ENCODE measurements around the gene ZDHHC22. TPM values are rescaled to one million over a fixed set of nuclear protein-coding genes. Genes with fewer than 3 reads are reported as not detected.

Gene ZDHHC22
- total RNA-seq, 2 experiments from 2014 or later = not detected

- peaks cover 8% of the 10 kb centered on the region for H3K4me1 ChIP-seq (ENCODE audit: insufficient read depth, low read length)
- no peak overlapping the region for H3K27ac Mint-ChIP-seq
- intact Hi-C loops (cut with DNase I, micrococcal nuclease) = no loop called here
- H3K27me3 Mint-ChIP-seq = peaks cover 48% of the 10 kb centered on the region
- DNase-seq (no peak), ATAC-seq (ENCODE audit: poor library complexity) (no peak)
- no peak overlapping the region for H3K27ac ChIP-seq (ENCODE audit: low read depth in 1 of 2, low read length in 2 of 2)
- H3K4me3 ChIP-seq (ENCODE audit: low read length) = no peak overlapping the region
- ChIA-PET POLR2A (no interaction called here), CTCF (no interaction called here)
- H3K4me3 Mint-ChIP-seq = no peak overlapping the region
- H3K4me1 Mint-ChIP-seq (ENCODE audit: low read depth) = peaks cover 3% of the 10 kb centered on the region
- no peak for TF ChIP-seq CTCF (IDR thresholded peaks at IDR 0.05)
- H3K36me3 ChIP-seq (ENCODE audit: insufficient read depth, low read length) = no peaks in the 10 kb centered on the region
- H3K9me3 ChIP-seq (ENCODE audit: control insufficient read depth in 1 of 2, insufficient read depth in 1 of 2, low read length in 2 of 2) = peaks cover 0 to 5% of the 10 kb centered on the region in 2 experiments
- peaks cover 2 to 12% of the 10 kb centered on the region in 2 experiments for H3K27me3 ChIP-seq (ENCODE audit: control insufficient read depth in 1 of 2, insufficient read depth in 2 of 2, low read length in 2 of 2)
- no peaks in the 10 kb centered on the region for H3K36me3 Mint-ChIP-seq (ENCODE audit: low read depth)
- H3K9me3 Mint-ChIP-seq = no peaks in the 10 kb centered on the region
Observed at GRCh38 chr14:77187649-77188012, 46.0 kb upstream of the ZDHHC22 start.

- peaks cover 52% of the 10 kb centered on the region for H3K27me3 Mint-ChIP-seq
Observed at GRCh38 chr14:77186911-77187648, 45.5 kb upstream of the ZDHHC22 start.

GRCh38 chr14:77185093-77185465 is 43.5 kb upstream of the ZDHHC22 start:
- H3K9me3 ChIP-seq (ENCODE audit: control insufficient read depth in 1 of 2, insufficient read depth in 1 of 2, low read length in 2 of 2) = peaks cover 0 to 12% of the 10 kb centered on the region in 2 experiments
- Mint-ChIP-seq H3K27me3 (peaks cover 59% of the 10 kb centered on the region), H3K36me3 (ENCODE audit: low read depth) (no peaks in the 10 kb centered on the region), H3K9me3 (no peaks in the 10 kb centered on the region), H3K4me1 (ENCODE audit: low read depth) (peaks cover 18% of the 10 kb centered on the region), H3K27ac (no peak overlapping the region), H3K4me3 (no peak overlapping the region)
- no peak overlapping the region for H3K4me3 ChIP-seq (ENCODE audit: low read length)
- H3K36me3 ChIP-seq (ENCODE audit: insufficient read depth, low read length) = no peaks in the 10 kb centered on the region
- intact Hi-C loops (cut with DNase I, micrococcal nuclease) = no loop called here
- peaks cover 2 to 21% of the 10 kb centered on the region in 2 experiments for H3K27me3 ChIP-seq (ENCODE audit: control insufficient read depth in 1 of 2, insufficient read depth in 2 of 2, low read length in 2 of 2)
- POLR2A ChIA-PET = no interaction called here
- ATAC-seq (ENCODE audit: poor library complexity) (no peak), DNase-seq (no peak)
- TF ChIP-seq CTCF (IDR thresholded peaks at IDR 0.05) = no peak
- H3K27ac ChIP-seq (ENCODE audit: low read depth in 1 of 2, low read length in 2 of 2) = no peak overlapping the region
- peaks cover 26% of the 10 kb centered on the region for H3K4me1 ChIP-seq (ENCODE audit: insufficient read depth, low read length)
- CTCF ChIA-PET = no interaction called here

More at GRCh38 chr14:77186911-77187648, 45.5 kb upstream of the ZDHHC22 start:
- POLR2A ChIA-PET = no interaction called here
- Histone ChIP-seq H3K36me3 (ENCODE audit: insufficient read depth, low read length) (no peaks in the 10 kb centered on the region), H3K27me3 (ENCODE audit: control insufficient read depth in 1 of 2, insufficient read depth in 2 of 2, low read length in 2 of 2) (peaks cover 2 to 14% of the 10 kb centered on the region in 2 experiments), H3K9me3 (ENCODE audit: control insufficient read depth in 1 of 2, insufficient read depth in 1 of 2, low read length in 2 of 2) (peaks cover 0 to 5% of the 10 kb centered on the region in 2 experiments), H3K4me1 (ENCODE audit: insufficient read depth, low read length) (peaks cover 14% of the 10 kb centered on the region), H3K4me3 (ENCODE audit: low read length) (no peak overlapping the region), H3K27ac (ENCODE audit: low read depth in 1 of 2, low read length in 2 of 2) (no peak overlapping the region)
- intact Hi-C loops (cut with DNase I, micrococcal nuclease) = no loop called here
- H3K4me1 Mint-ChIP-seq (ENCODE audit: low read depth) = peaks cover 9% of the 10 kb centered on the region
- no peaks in the 10 kb centered on the region for H3K36me3 Mint-ChIP-seq (ENCODE audit: low read depth)
- no peak overlapping the region for H3K27ac Mint-ChIP-seq
- no peak for DNase-seq
- H3K4me3 Mint-ChIP-seq = no peak overlapping the region
- no peaks in the 10 kb centered on the region for H3K9me3 Mint-ChIP-seq
- no peak for TF ChIP-seq CTCF (IDR thresholded peaks at IDR 0.05)
- CTCF ChIA-PET = no interaction called here
- ATAC-seq (ENCODE audit: poor library complexity) = no peak
